Neural cell (in vitro differentiated cells): ENCODE results near the gene DPH3. TPM values are rescaled to one million over a fixed set of nuclear protein-coding genes. Genes with fewer than 3 reads are reported as not detected.

Experiments
- H2AFZ ChIP-seq: fragments of 200-600, 300-800 bp; sonication (generic), shearing (Covaris generic); 2 replicates; pipeline ENCODE4 v1.6.0; 2014; ENCODE audit warnings: low read depth, mild to moderate bottlenecking, antibody characterized with exemption, low read length, moderate library complexity
- H3F3A ChIP-seq: fragments of 200-600 bp; shearing (Covaris generic); 2 replicates; pipeline ENCODE4 v1.6.1; 2016; ENCODE audit warnings: mild to moderate bottlenecking, moderate library complexity, mixed read lengths, antibody characterized with exemption, low read length; ENCODE audit not compliant: insufficient read depth, poor library complexity, severe bottlenecking
- H3K27ac ChIP-seq: fragments of 200-600, 300-800 bp; sonication (generic), shearing (Covaris generic); 2 replicates; pipeline ENCODE4 v1.5.1; 2014; ENCODE audit warnings: mild to moderate bottlenecking, low read length, moderate library complexity
- H3K27me3 ChIP-seq: fragments of 300-800, 200-600 bp; sonication (generic), shearing (Covaris generic); 2 replicates; pipeline ENCODE4 v1.6.0; 2014; ENCODE audit warnings: mild to moderate bottlenecking, low read depth, low read length, moderate library complexity; ENCODE audit not compliant: insufficient read depth
- H3K36me3 ChIP-seq: fragments of 300-800, 200-600 bp; sonication (generic), shearing (Covaris generic); 2 replicates; pipeline ENCODE4 v1.5.1; 2014; ENCODE audit warnings: mild to moderate bottlenecking, antibody characterized with exemption, low read length, moderate library complexity; ENCODE audit not compliant: insufficient read depth
- H3K4me2 ChIP-seq: fragments of 300-800, 200-600 bp; sonication (generic), shearing (Covaris generic); 2 replicates; pipeline ENCODE4 v1.6.0; 2014; ENCODE audit warnings: mild to moderate bottlenecking, low read length
- H3K4me3 ChIP-seq: fragments of 300-800, 200-600 bp; sonication (generic), shearing (Covaris generic); 2 replicates; pipeline ENCODE4 v1.5.1; 2014; ENCODE audit warnings: mild to moderate bottlenecking, low read length, moderate library complexity
- H3K79me2 ChIP-seq: fragments of 200-600 bp; shearing (Covaris generic); replicated peaks from 2 replicates; pipeline ENCODE4 v1.6.0; 2014; ENCODE audit warnings: mild to moderate bottlenecking, low read length, moderate library complexity; ENCODE audit not compliant: insufficient read depth
- H3K9ac ChIP-seq: fragments of 300-800, 200-600 bp; sonication (generic), shearing (Covaris generic); 2 replicates; pipeline ENCODE4 v1.6.1; 2016; ENCODE audit warnings: mild to moderate bottlenecking, low read length, mixed read lengths
- H3K9me2 ChIP-seq: fragments of 200-600 bp; shearing (Covaris generic); 2 replicates; pipeline ENCODE4 v1.6.1; 2016; ENCODE audit warnings: mild to moderate bottlenecking, low read length, mixed read lengths; ENCODE audit not compliant: insufficient read depth
- H3K9me3 ChIP-seq: fragments of 200-600, 300-800 bp; sonication (generic), shearing (Covaris generic); 2 replicates; pipeline ENCODE4 v1.6.1; 2016; ENCODE audit warnings: mild to moderate bottlenecking, mixed run types, low read length, moderate library complexity, mixed read lengths
- H4K20me1 ChIP-seq: fragments of 200-600 bp; shearing (Covaris generic); 2 replicates; pipeline ENCODE4 v1.6.1; 2016; ENCODE audit warnings: mild to moderate bottlenecking, mixed run types; ENCODE audit not compliant: insufficient read depth
- EP300 ChIP-seq: fragments of 450-650 bp; conservative IDR thresholded peaks from 2 replicates; pipeline ENCODE4 v1.6.1; 2014; ENCODE audit warnings: antibody characterized with exemption, mild to moderate bottlenecking, moderate library complexity; ENCODE audit not compliant: poor library complexity, severe bottlenecking
- EZH2 ChIP-seq: fragments of 200-600, 300-800 bp; shearing (Covaris generic), sonication (generic); IDR thresholded peaks from 2 replicates; pipeline ENCODE4 v1.6.1; 2014; ENCODE audit warnings: antibody characterized with exemption, low read length, borderline replicate concordance, mild to moderate bottlenecking; ENCODE audit not compliant: insufficient read depth, poor library complexity, severe bottlenecking
- MXI1 ChIP-seq: fragments of 450-650 bp; conservative IDR thresholded peaks from 2 replicates; pipeline ENCODE4 v1.6.1; 2014; ENCODE audit warnings: antibody characterized with exemption, mild to moderate bottlenecking; ENCODE audit not compliant: poor library complexity, severe bottlenecking
- POLR2AphosphoS5 ChIP-seq: IDR thresholded peaks from 2 replicates; pipeline ENCODE4 v1.6.1; 2012
- RAD21 ChIP-seq: fragments of 450-650 bp; conservative IDR thresholded peaks from 2 replicates; pipeline ENCODE4 v1.6.1; 2014; ENCODE audit warnings: antibody characterized with exemption, mild to moderate bottlenecking, moderate library complexity
- REST ChIP-seq: IDR thresholded peaks from 2 replicates; pipeline ENCODE4 v1.6.1; 2012; ENCODE audit warnings: borderline replicate concordance
- SMC3 ChIP-seq: fragments of 450-650 bp; conservative IDR thresholded peaks from 2 replicates; pipeline ENCODE4 v1.6.1; 2014; ENCODE audit warnings: antibody characterized with exemption, mild to moderate bottlenecking, moderate library complexity; ENCODE audit not compliant: poor library complexity
- TAF1 ChIP-seq: IDR thresholded peaks from 2 replicates; pipeline ENCODE4 v1.6.1; 2012; ENCODE audit warnings: low read depth
- polyA plus RNA-seq: library from polyadenylated mRNA; depleted of rRNA; stranded (reverse); fragments of >200 nt; gene quantifications from 2 replicates; pipeline ENCODE4 v1.2.3, GENCODE V29; 2014
- TF ChIP-seq, protein P1 (sequence below): fragments of 450-650 bp; IDR thresholded peaks from 2 replicates; pipeline ENCODE4 v1.5.1; 2014; ENCODE audit warnings: antibody characterized with exemption, mild to moderate bottlenecking, moderate library complexity; ENCODE audit not compliant: poor library complexity, severe bottlenecking

Gene DPH3
- polyA plus RNA-seq, 1 donor from 2014 or later, result 38.5 TPM

DNA sequence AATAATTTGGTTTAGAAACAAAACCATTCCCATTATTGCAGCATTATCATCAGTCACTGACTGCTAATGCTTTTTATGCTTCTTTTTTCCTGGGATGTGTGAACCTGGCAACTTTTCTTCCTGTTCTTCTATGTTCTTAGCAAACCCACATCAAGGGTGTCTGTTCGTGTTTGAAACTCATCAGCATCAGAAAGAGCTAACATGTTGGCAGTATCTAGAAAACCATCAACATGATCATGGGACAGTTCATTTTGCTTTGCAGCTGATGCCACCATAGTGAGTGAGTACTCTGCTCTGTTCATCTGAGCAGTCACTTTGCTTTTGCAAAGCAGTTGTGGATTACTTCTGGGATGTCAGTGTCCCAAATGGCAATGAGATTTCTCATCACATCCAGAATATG, 5.9 kb downstream of the DPH3 start:
- no peaks in the 10 kb centered on the region for H3F3A ChIP-seq
- no peaks in the 10 kb centered on the region for H3K9me2 ChIP-seq
- H2AFZ ChIP-seq, result no peak overlapping the region
- H3K36me3 ChIP-seq, result no peaks in the 10 kb centered on the region
- no peak overlapping the region for H3K4me3 ChIP-seq
- H3K27me3 ChIP-seq, result no peaks in the 10 kb centered on the region
- TF ChIP-seq REST, result no peak
- no peak for TF ChIP-seq RAD21
- no peak for TF ChIP-seq POLR2AphosphoS5
- no peak for TF ChIP-seq SMC3
- TF ChIP-seq TAF1, result no peak
- TF ChIP-seq, protein P1, sequence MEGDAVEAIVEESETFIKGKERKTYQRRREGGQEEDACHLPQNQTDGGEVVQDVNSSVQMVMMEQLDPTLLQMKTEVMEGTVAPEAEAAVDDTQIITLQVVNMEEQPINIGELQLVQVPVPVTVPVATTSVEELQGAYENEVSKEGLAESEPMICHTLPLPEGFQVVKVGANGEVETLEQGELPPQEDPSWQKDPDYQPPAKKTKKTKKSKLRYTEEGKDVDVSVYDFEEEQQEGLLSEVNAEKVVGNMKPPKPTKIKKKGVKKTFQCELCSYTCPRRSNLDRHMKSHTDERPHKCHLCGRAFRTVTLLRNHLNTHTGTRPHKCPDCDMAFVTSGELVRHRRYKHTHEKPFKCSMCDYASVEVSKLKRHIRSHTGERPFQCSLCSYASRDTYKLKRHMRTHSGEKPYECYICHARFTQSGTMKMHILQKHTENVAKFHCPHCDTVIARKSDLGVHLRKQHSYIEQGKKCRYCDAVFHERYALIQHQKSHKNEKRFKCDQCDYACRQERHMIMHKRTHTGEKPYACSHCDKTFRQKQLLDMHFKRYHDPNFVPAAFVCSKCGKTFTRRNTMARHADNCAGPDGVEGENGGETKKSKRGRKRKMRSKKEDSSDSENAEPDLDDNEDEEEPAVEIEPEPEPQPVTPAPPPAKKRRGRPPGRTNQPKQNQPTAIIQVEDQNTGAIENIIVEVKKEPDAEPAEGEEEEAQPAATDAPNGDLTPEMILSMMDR, result no peak
- TF ChIP-seq EP300, result no peak
- no peak for TF ChIP-seq EZH2
- no peak for TF ChIP-seq MXI1
- H3K9ac ChIP-seq, result no peak overlapping the region
- no peak overlapping the region for H3K27ac ChIP-seq
- no peaks in the 10 kb centered on the region for H4K20me1 ChIP-seq
- peaks cover 13% of the 10 kb centered on the region for H3K79me2 ChIP-seq
- H3K9me3 ChIP-seq, result no peaks in the 10 kb centered on the region
- no peak overlapping the region for H3K4me2 ChIP-seq

DNA sequence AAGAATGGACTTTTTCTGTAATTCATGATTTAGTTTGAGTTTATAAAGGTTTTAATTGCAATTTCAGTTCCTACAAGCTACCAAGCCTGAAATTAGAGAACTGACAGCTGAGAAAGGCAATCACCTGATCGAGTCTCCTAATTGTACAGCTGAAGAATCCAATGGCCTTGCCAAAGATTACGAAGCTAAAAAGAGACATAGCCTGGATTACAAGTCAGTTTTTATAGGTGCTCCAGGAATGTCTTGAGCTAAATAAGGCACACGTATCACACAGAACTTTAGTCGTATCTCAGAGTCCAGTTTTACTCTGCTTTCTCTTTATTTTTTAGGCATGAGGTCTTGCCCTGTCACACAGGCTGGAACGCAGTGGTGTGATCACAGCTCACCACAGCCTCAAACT, 6.6 kb downstream of the DPH3 start:
- H3K9ac ChIP-seq, result no peak overlapping the region
- TF ChIP-seq EP300, result no peak
- no peak for TF ChIP-seq TAF1
- TF ChIP-seq SMC3, result no peak
- no peak for TF ChIP-seq MXI1
- no peak for TF ChIP-seq REST
- no peaks in the 10 kb centered on the region for H3K27me3 ChIP-seq
- H3F3A ChIP-seq, result no peaks in the 10 kb centered on the region
- H3K9me3 ChIP-seq, result no peaks in the 10 kb centered on the region
- no peaks in the 10 kb centered on the region for H3K36me3 ChIP-seq
- H3K4me3 ChIP-seq, result no peak overlapping the region
- no peaks in the 10 kb centered on the region for H4K20me1 ChIP-seq
- H3K79me2 ChIP-seq, result peaks cover 6% of the 10 kb centered on the region
- no peak overlapping the region for H3K4me2 ChIP-seq
- no peak overlapping the region for H3K27ac ChIP-seq
- no peaks in the 10 kb centered on the region for H3K9me2 ChIP-seq
- H2AFZ ChIP-seq, result no peak overlapping the region
